SU-DHL-6 (cell line): Measurements from ENCODE around the gene PHACTR3.

ENCODE experiments used
- H2AFZ ChIP-seq: fragments of 200-600 bp; sonication (generic); 2 replicates; pipeline ENCODE4 v1.6.1; 2014; ENCODE audit warnings: low read depth, mild to moderate bottlenecking, moderate library complexity, mixed read lengths, antibody characterized with exemption, low read length; ENCODE audit not compliant: severe bottlenecking
- H3F3A ChIP-seq: fragments of 200-600 bp; shearing (Covaris generic); 2 replicates; pipeline ENCODE4 v1.6.0; 2016; ENCODE audit warnings: antibody characterized with exemption, mild to moderate bottlenecking; ENCODE audit not compliant: insufficient read depth
- H3K27ac ChIP-seq: fragments of 200-600 bp; sonication (generic); 2 replicates; pipeline ENCODE4 v1.5.1; 2016; ENCODE audit warnings: low read depth, mild to moderate bottlenecking, low read length, moderate library complexity, mixed read lengths
- H3K27me3 ChIP-seq: fragments of 200-600 bp; sonication (generic), shearing (Covaris generic); 2 replicates; pipeline ENCODE4 v1.6.0; 2014; ENCODE audit warnings: mild to moderate bottlenecking, low read length
- H3K36me3 ChIP-seq: fragments of 200-600 bp; sonication (generic); 2 replicates; pipeline ENCODE4 v1.6.1; 2014; ENCODE audit warnings: mild to moderate bottlenecking, low read length, mixed read lengths
- H3K4me2 ChIP-seq: fragments of 300-600, 200-600 bp; shearing (Covaris generic), sonication (generic); 2 replicates; pipeline ENCODE4 v1.6.0; 2014; ENCODE audit warnings: low read length, low read depth, mild to moderate bottlenecking; ENCODE audit not compliant: poor library complexity, severe bottlenecking
- H3K4me3 ChIP-seq: fragments of 200-600 bp; sonication (generic); 2 replicates; pipeline ENCODE4 v1.5.1; 2014; ENCODE audit warnings: antibody characterized with exemption, low read length, mild to moderate bottlenecking, mixed read lengths; ENCODE audit not compliant: insufficient read depth, poor library complexity, severe bottlenecking
- H3K79me2 ChIP-seq: fragments of 200-600 bp; sonication (generic); 2 replicates; pipeline ENCODE4 v1.6.1; 2014; ENCODE audit warnings: mild to moderate bottlenecking, low read length, moderate library complexity; ENCODE audit not compliant: insufficient read depth
- H3K9ac ChIP-seq: fragments of 200-600 bp; sonication (generic); 2 replicates; pipeline ENCODE4 v1.7.0; 2014; ENCODE audit warnings: mild to moderate bottlenecking, low read length
- H3K9me2 ChIP-seq: fragments of 200-600 bp; sonication (generic); replicated peaks from 2 replicates; pipeline ENCODE4 v1.6.1; 2014; ENCODE audit warnings: low read length; ENCODE audit not compliant: insufficient read depth
- H3K9me3 ChIP-seq: fragments of 200-600 bp; sonication (generic); 2 replicates; pipeline ENCODE4 v1.6.1; 2014; ENCODE audit warnings: low read length, mixed read lengths; ENCODE audit not compliant: insufficient read depth
- H4K20me1 ChIP-seq: fragments of 200-600 bp; sonication (generic); 2 replicates; pipeline ENCODE4 v1.6.1; 2014; ENCODE audit warnings: low read depth, mild to moderate bottlenecking, antibody characterized with exemption, low read length, moderate library complexity, mixed read lengths
- EZH2phosphoT487 ChIP-seq: fragments of 200-600 bp; sonication (generic), shearing (Covaris generic); conservative IDR thresholded peaks from 2 replicates; pipeline ENCODE4 v1.6.1; 2018; ENCODE audit warnings: mild to moderate bottlenecking, antibody characterized with exemption, low read length, moderate library complexity, mixed read lengths
- TF ChIP-seq, protein P1 (sequence below): fragments of 200-600 bp; sonication (generic); IDR thresholded peaks from one replicate; pipeline ENCODE4 v1.5.1; 2017; ENCODE audit warnings: antibody characterized with exemption, mild to moderate bottlenecking, low read length, moderate library complexity; ENCODE audit not compliant: insufficient read depth, poor library complexity, severe bottlenecking

PHACTR3 gene

DNA sequence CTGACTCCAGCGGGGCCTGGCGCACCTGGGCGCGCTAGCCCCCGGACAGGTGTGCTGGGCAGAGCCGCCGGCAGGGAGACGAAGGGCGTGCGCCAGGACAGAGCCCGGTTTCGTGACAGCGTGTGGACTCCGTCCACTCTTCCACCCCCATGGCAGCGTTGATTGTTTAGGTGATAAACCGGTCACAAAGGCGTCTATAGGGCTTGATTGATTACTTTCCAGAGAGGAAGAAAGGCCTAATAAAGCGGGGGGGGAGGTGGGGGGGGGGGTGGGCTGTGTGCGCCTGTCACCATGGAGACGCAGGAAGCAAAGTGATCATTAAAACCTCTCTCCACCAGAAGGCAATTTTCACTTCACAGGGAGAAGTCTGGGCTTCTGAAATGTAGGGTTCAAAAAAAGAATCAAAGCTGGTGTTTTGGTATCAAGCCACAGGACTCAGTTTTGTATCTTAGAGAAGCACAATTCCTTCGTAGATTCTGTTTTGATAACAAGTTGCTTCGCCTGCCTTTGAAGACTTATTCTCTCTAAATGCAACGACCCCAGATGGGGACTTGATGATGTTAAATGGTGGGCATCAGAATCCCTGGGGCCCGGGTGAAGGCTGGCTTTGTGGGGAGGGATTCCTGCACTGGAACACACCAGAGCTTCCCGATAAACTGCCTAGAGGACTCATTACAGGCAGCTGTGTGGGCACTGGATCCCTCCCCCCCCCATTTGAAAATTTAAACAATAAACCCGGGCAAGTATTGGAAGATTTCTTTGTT is 1.4 kb downstream of the PHACTR3 start:
- no peaks in the 10 kb centered on the region for H3K27me3 ChIP-seq
- H3K4me3 ChIP-seq: no peak overlapping the region
- no peak overlapping the region for H3K27ac ChIP-seq
- no peaks in the 10 kb centered on the region for H3K79me2 ChIP-seq
- H3K9me2 ChIP-seq: no peaks in the 10 kb centered on the region
- no peaks in the 10 kb centered on the region for H4K20me1 ChIP-seq
- no peaks in the 10 kb centered on the region for H3F3A ChIP-seq
- H3K9me3 ChIP-seq: no peaks in the 10 kb centered on the region
- H3K9ac ChIP-seq: no peak overlapping the region
- no peaks in the 10 kb centered on the region for H3K36me3 ChIP-seq
- H2AFZ ChIP-seq: no peak overlapping the region
- no peak overlapping the region for H3K4me2 ChIP-seq
- TF ChIP-seq, protein P1, sequence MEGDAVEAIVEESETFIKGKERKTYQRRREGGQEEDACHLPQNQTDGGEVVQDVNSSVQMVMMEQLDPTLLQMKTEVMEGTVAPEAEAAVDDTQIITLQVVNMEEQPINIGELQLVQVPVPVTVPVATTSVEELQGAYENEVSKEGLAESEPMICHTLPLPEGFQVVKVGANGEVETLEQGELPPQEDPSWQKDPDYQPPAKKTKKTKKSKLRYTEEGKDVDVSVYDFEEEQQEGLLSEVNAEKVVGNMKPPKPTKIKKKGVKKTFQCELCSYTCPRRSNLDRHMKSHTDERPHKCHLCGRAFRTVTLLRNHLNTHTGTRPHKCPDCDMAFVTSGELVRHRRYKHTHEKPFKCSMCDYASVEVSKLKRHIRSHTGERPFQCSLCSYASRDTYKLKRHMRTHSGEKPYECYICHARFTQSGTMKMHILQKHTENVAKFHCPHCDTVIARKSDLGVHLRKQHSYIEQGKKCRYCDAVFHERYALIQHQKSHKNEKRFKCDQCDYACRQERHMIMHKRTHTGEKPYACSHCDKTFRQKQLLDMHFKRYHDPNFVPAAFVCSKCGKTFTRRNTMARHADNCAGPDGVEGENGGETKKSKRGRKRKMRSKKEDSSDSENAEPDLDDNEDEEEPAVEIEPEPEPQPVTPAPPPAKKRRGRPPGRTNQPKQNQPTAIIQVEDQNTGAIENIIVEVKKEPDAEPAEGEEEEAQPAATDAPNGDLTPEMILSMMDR: no peak
- TF ChIP-seq EZH2phosphoT487: no peak

GRCh38 chr20:59606566-59606965 is 2.2 kb downstream of the PHACTR3 start:
- no peak overlapping the region for H3K9ac ChIP-seq
- no peaks in the 10 kb centered on the region for H3K36me3 ChIP-seq
- no peak overlapping the region for H3K4me3 ChIP-seq
- H3F3A ChIP-seq: no peaks in the 10 kb centered on the region
- TF ChIP-seq, protein P1: no peak
- no peak for TF ChIP-seq EZH2phosphoT487
- H3K9me2 ChIP-seq: no peaks in the 10 kb centered on the region
- H4K20me1 ChIP-seq: no peaks in the 10 kb centered on the region
- H3K9me3 ChIP-seq: no peaks in the 10 kb centered on the region
- H3K79me2 ChIP-seq: no peaks in the 10 kb centered on the region
- H3K27ac ChIP-seq: no peak overlapping the region
- no peaks in the 10 kb centered on the region for H3K27me3 ChIP-seq
- H3K4me2 ChIP-seq: no peak overlapping the region
- H2AFZ ChIP-seq: no peak overlapping the region

- Histone ChIP-seq H3K4me3 (no peak overlapping the region), H3K9me3 (no peaks in the 10 kb centered on the region), H3K27ac (no peak overlapping the region), H3K9me2 (no peaks in the 10 kb centered on the region), H2AFZ (no peak overlapping the region), H3K9ac (no peak overlapping the region), H3K4me2 (no peak overlapping the region), H3K36me3 (no peaks in the 10 kb centered on the region), H3K79me2 (no peaks in the 10 kb centered on the region), H3K27me3 (no peaks in the 10 kb centered on the region), H3F3A (no peaks in the 10 kb centered on the region), H4K20me1 (no peaks in the 10 kb centered on the region)
- TF ChIP-seq, protein P1: no peak
- TF ChIP-seq EZH2phosphoT487: no peak
Measured at GRCh38 chr20:59608396-59608795, 4.1 kb downstream of the PHACTR3 start.
